Nephron progenitor cell (in vitro differentiated cells): ENCODE data around the gene MPV17.

Experiments
- DNase-seq: peaks from one replicate; pipeline ENCODE4 v3.0.0; 2021
- H3K27ac Mint-ChIP-seq: 2 replicates; pipeline ENCODE4 v1.8.0; 2021; ENCODE audit warnings: mild to moderate bottlenecking, moderate library complexity, mixed read lengths
- H3K27me3 Mint-ChIP-seq: 2 replicates; pipeline ENCODE4 v1.8.0; 2021; ENCODE audit warnings: mild to moderate bottlenecking, low read depth, mixed read lengths; ENCODE audit not compliant: poor library complexity
- H3K36me3 Mint-ChIP-seq: 2 replicates; pipeline ENCODE4 v1.8.0; 2021; ENCODE audit warnings: low read depth, mixed read lengths
- H3K4me1 Mint-ChIP-seq: 2 replicates; pipeline ENCODE4 v1.8.0; 2021; ENCODE audit warnings: mixed read lengths
- H3K4me3 Mint-ChIP-seq: 2 replicates; pipeline ENCODE4 v1.8.0; 2021; ENCODE audit warnings: mild to moderate bottlenecking, moderate library complexity, mixed read lengths
- H3K9me3 Mint-ChIP-seq: 2 replicates; pipeline ENCODE4 v1.8.0; 2021; ENCODE audit warnings: mild to moderate bottlenecking, moderate library complexity, mixed read lengths
- CTCF ChIP-seq: fragments of 200-600 bp; sonication (generic); IDR thresholded peaks from 2 replicates; pipeline ENCODE4 v1.5.0; 2021; ENCODE audit warnings: antibody characterized with exemption

The MPV17 gene

DNA sequence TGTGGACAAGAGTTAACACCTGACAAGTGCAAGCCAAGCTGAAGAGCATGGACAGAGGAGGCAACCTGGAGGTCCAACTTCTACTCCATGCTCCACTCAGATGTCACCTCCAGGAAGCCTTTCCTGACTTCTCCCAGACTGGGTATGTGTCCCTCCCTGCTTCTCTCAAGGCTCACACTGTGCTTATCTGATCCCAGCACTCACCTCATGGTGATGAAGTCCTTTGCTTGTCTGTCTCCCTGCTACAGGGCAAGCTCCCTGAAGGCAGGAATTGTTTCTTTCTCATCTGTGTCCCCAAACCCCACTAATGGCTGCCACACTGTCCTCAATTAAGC lies 57.4 kb downstream of the MPV17 start:
- TF ChIP-seq CTCF = no peak
- H3K4me3 Mint-ChIP-seq = peak overlapping the region; percentile 24
- DNase-seq = no peak
- peaks cover 16% of the 10 kb centered on the region for H3K27me3 Mint-ChIP-seq
- H3K4me1 Mint-ChIP-seq = peaks cover 34% of the 10 kb centered on the region
- no peak overlapping the region for H3K27ac Mint-ChIP-seq
- no peaks in the 10 kb centered on the region for H3K36me3 Mint-ChIP-seq
- H3K9me3 Mint-ChIP-seq = no peaks in the 10 kb centered on the region

GRCh38 chr2:27264753-27265535 lies 58.0 kb downstream of the MPV17 start:
- peak; percentile 84 for DNase-seq
- Mint-ChIP-seq H3K9me3 (no peaks in the 10 kb centered on the region), H3K27ac (no peak overlapping the region), H3K27me3 (peaks cover 22% of the 10 kb centered on the region), H3K36me3 (no peaks in the 10 kb centered on the region), H3K4me1 (peaks cover 34% of the 10 kb centered on the region), H3K4me3 (peak overlapping the region; percentile 74)
- peak; percentile 64 for TF ChIP-seq CTCF

GRCh38 chr2:27264253-27264752 lies 58.6 kb downstream of the MPV17 start:
- no peak overlapping the region for H3K27ac Mint-ChIP-seq
- H3K4me3 Mint-ChIP-seq = peak overlapping the region; percentile 82
- peaks cover 28% of the 10 kb centered on the region for H3K27me3 Mint-ChIP-seq
- no peaks in the 10 kb centered on the region for H3K36me3 Mint-ChIP-seq
- peaks cover 34% of the 10 kb centered on the region for H3K4me1 Mint-ChIP-seq
- H3K9me3 Mint-ChIP-seq = no peaks in the 10 kb centered on the region
- no peak for DNase-seq
- TF ChIP-seq CTCF = no peak

DNA sequence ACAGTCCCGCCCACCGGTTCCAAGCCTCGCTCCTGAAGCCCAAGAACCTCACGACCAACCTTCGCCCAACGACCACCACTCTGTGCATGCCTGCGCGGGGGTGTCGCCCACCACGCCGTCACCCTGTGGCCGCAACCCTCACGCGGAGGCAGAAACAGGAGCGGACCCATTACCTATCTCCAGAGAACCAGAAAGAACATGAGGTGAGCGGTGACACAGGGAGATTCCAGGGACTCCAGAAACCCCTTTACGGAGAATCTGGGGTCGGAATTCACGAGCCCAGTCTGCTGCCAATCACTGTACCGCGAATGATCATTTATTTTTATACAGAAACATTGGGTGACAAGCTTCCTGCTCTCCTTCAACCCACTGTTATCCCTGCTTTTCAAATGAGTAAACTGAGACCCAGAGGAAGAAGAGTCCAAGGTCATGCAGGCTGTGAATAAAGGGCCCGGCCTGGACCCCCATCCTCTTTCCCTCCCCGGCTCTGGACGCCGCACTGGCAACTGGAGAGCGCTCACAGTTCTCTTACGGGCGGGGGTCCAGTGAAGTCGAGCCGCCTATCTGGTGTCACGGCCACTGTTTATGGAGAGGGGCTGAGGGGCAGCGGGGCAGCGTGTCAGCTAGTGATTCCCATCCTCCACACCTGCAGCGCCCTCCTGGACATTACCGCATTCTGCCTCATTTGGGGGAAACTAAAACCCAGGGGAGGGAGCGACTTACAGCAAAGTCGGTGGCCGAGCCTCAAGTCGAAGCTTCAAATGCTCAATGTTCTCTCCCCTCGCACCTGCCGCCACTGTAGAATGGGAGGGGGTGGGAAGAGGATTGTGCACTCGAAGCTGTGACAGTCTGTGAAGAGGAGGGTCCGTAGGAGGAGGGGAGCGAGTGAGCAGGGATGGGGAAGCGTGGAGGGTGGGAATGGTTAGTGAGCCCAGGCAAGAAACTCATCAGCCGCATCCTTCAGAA lies 59.3 kb downstream of the MPV17 start:
- Mint-ChIP-seq H3K9me3 (no peaks in the 10 kb centered on the region), H3K36me3 (no peaks in the 10 kb centered on the region), H3K27ac (no peak overlapping the region), H3K4me1 (peaks cover 34% of the 10 kb centered on the region), H3K4me3 (peak overlapping the region; percentile 82), H3K27me3 (peaks cover 35% of the 10 kb centered on the region)
- peak; percentile 32 for DNase-seq
- TF ChIP-seq CTCF = no peak

GRCh38 chr2:27262379-27263286 lies 60.3 kb downstream of the MPV17 start, which contains the start of gene SLC30A3:
Gene SLC30A3, minus strand, starts transcription at chr2:27263047. Its CDS starts 141 bp downstream, at chr2:27262906.
- Mint-ChIP-seq H3K4me3 (peak within 1 kb of the TSS; percentile 82), H3K36me3 (no peaks in the 10 kb centered on the region), H3K4me1 (peaks cover 34% of the 10 kb centered on the region), H3K27me3 (peaks cover 44% of the 10 kb centered on the region), H3K27ac (no peak within 1 kb of the TSS), H3K9me3 (no peaks in the 10 kb centered on the region)
- peak; percentile 78 for DNase-seq
- no peak for TF ChIP-seq CTCF
